ENCODE measurements around the gene GABRR2.

- TF ChIP-seq CTCF (IDR thresholded peaks at IDR 0.05) (no peak), POLR2A (IDR thresholded peaks at IDR 0.05) (no peak)
Observed at GRCh38 chr6:89356642-89357170, 41.6 kb upstream of the GABRR2 start.
